ENCODE measurements around the gene RFC5.

- TF ChIP-seq POLR2AphosphoS5 (IDR thresholded peaks at IDR 0.05) = no peak
- TF ChIP-seq CTCF (IDR thresholded peaks at IDR 0.05) = no peak
These were observed 51.9 kb downstream of the RFC5 start for GRCh38 chr12:118068445-118068844.

All from upper lobe of left lung (tissue), 4 donors.